ENCODE results near the gene GALR1.
A peak's percentile ranks its signal among the peaks of the same experiment; 100 is the strongest.
"Not testable (repeated sequence)": the region's sequence is repeated elsewhere in the genome, so short reads cannot be mapped to it uniquely, and the experiment has no call there.

Gene GALR1, protein sequence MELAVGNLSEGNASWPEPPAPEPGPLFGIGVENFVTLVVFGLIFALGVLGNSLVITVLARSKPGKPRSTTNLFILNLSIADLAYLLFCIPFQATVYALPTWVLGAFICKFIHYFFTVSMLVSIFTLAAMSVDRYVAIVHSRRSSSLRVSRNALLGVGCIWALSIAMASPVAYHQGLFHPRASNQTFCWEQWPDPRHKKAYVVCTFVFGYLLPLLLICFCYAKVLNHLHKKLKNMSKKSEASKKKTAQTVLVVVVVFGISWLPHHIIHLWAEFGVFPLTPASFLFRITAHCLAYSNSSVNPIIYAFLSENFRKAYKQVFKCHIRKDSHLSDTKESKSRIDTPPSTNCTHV
- total RNA-seq, result 0 reads per million in 2 donors

DNA sequence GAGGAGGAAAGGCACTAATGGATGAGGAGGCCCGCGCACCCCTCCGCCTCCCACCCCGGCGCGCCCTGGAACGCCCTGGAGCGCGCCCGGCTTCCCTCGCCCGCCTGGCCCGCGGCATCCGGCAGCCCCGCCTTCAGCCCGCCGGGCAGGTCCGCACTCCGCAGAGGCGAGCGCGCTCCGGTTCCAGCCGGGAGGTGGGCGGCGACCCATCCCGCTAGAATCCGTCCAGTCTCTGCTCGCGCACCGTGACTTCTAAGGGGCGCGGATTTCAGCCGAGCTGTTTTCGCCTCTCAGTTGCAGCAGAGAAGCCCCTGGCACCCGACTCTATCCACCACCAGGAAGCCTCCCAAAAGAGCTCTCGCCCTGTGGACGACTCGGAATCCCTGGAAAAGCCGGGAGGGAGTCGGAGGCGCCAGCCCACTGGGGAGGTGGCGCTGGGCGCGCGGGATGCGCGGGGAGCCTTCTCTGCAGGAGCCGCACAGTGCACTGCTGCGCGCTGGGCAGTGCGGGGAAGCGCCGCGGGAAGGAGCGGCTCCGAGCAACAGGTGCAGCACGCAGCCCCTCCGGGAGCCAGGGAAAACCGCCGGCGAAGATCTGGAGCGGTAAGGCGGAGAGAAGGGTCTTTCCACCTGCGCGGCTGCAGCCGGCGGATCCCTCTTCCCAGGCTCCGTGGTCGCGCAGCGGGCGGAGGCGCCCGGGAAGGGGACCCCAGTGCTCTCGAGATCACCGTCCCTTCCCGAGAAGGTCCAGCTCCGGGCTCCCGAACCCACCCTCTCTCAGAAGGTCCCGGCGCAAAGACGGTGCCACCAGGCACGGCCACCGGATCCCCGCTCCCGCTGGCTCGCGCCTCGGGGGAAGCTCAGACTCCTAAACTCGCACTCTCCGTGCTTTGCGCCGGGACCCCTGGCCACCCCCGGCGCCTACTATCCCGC is at the start of gene GALR1:
TSS of gene GALR1 (plus strand) at position 280 of the 932 bp plus-strand sequence. CDS start 701 bp downstream, outside the sequence.
- DNase-seq, result no peak

DNA sequence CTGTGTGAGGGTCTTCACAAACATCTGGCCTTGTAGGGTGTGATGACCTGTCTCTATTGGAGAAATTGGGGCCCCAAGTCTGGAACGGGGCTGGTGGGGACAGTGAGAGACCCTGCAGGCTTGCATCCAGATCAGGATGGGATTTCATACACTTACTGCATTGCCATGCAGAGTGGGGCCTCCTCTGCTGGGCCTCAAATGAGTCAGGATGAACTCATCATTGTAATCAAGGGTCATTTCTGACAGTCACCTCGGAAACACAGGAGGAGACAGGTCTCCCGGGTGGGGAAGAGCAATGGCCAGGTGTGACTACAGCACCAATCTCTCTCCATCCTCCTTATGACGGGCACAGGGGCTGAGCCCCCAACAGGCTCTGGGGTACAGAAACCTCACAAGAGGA is 48.1 kb upstream of the GALR1 start:
- DNase-seq, result no peak

DNA sequence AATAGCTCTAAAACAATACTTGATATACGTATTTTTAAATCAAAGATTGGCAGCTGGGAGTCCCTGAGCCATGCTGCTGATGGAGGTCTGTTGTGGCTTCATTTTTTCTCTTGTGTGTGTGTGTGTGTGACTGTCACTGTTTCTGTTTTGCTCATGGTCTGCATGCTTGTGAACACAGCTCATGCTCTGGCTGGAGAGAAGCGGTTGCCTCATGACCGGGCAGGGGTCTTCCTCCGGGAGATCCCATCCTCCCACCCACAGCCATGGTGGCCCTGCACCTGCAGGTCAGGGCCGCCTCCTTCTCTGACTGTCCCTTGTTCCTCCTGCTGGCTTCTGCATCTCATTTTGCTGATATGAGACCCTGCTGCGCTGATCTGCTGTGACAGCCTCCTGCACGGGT is 47.3 kb upstream of the GALR1 start:
- DNase-seq, result no peak

DNA sequence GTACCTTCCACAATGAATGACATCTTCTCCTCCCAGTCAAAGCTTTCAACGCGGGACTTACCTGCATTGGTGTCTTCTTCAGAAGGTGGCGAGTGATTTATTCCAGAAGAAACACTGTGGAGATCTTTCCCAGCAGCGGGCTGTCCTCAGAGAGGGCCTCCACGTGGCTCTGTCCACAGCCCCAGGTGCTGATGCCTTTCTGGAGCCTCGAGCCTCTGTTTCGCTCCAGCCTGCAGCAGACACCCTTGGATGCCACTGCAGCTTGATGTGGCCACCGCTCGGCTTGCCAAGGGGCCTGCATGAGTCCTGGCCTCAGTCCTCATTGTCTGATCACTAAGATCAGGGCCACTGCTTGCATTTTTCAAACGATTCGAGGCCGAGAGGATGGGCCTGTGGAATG is 46.6 kb upstream of the GALR1 start:
- no peak for DNase-seq

DNA sequence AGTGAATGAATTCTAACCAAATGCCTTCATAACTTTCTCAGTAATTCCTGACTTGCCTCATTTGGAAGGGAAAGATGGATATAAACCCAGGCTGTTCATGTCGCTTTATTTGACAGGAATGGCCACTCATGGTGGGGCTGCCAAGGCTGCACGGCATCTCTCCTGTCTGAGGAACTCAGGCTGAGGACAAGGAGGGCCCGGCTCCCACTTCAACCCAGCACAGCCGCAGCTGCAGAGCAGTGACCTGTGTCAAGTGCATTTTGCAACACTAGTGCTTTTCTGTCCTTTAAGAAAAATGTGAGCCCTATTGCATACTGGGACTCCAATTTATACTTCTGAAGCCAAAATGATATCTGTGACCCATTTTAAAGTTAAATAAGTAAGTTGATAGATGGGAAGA is 45.8 kb upstream of the GALR1 start:
- no peak for DNase-seq

DNA sequence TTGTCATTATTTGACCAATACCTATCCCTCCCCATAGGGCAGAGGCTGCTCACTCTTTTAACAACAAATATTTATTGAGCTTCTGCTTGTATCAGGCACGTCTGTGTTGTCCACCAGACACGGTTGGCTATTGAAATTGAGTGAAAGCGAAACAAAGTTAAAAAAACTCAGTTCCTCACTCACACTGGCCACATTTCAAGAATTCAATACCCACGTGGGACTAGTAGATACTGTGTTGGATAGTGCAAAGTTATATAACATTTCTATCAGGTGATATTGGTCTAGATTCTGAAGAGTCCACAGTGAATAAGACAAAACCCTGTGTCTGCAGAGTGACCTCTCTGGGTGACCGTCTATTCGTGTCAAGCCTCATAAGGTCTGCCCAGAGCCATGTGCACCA is 43.9 kb upstream of the GALR1 start:
- no peak for DNase-seq

DNA sequence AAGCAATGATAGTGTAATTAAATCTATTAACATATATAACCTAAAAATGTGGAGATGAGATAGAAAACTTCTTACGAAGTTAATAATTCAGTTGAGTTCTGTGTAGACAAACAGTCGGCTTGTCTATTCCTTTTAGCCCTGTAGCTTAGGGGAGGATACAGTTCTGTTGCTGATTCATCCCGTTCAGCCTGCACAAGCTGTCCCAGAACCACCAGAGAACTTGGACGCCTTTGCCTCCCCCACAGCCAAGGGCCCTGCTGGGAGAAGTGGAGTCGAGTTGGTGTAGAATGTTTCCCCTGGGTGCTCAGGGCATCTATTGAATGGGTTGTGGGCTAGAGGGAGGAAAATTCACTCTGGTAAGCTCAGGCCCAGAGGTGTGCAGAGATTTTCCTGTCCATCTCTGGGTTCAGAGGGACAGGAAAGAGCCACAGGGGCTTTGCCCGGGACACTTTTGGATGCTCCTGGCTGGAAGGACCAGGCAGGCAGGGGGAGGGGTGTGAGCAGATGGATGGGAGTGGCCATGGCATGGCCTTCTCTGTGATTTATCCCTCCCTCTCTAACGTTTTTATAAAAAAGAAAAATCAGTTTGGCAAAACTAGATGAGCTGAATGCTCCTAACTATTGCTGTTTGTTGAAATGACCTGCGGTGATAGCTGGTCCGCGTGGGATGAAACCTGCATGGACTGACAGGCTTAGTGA is 42.8 kb upstream of the GALR1 start:
- DNase-seq, result no peak

DNA sequence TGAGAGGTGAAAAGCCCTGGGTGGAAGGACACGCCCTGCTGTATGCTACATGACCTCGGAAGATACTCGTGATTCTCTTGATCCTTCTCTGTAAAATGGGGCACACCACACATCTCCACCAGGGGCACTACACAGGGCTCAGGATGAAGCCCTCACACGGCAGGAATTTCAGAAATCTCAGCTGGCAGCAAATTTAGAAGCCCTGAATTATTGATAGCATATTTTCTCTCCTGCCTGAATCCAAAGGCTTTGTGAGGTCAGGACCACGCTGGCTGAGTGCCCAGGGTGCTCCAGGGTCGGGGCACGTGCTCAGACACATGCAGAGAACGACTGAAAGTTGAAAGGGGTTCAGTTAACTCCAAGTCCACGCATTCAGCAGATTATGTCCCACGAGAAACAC is 42.1 kb upstream of the GALR1 start:
- peak; percentile 27 for DNase-seq

DNA sequence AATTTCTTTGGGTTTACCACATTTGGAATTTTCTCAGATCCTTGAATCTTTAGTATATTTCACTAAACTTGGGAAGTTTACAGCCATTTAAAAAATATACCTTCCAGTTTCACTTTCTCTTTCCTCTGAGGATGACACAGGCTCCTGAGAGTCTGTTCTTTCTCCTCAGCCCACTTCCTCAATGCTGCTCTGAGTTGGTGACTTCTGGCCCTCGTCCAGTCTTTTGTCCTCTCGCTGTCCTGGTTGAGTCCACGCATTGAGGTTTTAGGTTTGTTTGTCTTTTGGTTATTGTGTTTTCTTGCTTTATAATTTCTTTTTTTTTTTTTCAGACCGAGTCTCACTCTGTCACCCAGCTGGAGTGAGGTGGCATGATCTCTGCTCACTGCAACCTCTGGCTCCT is 40.7 kb upstream of the GALR1 start:
- no peak for DNase-seq

DNA sequence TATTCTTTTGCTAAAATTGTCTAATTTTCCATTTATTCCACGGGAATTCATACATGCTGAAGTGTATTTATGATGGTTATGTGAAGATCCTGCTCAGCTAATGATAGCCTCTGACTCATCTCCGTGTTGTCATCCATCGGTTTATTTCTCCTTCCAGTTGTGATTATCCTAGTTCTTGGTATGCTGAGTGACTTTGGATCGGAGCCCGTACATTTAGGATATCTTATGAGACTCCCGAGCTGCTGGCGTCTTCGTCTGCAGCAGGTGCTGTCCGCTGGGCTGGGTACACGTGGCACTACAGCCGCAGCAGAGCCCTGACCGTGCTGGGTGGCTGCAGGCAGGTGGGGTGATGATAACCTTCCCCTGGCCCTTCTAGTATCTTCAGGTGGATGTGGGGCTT is 40.1 kb upstream of the GALR1 start:
- no peak for DNase-seq

DNA sequence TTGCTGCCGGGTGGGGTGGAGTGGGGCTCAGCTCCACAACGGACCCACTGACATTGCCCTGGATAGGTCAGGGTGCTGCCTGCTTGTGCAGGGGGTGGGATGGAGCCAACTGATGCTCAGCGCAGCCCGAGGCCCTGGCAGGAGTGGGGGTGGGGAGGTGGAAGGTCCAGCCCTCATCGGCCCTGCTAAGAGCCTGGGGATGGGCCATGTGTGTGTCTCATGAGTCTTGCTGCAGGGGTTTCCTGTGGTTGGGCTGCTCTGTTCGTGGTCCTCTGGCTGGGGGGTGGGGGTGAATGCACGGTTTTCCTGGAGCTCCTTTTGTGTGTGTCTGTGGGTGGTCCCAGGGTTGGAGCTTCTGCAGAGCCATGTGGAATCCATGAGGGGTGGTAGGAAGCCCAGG is 39.4 kb upstream of the GALR1 start:
- no peak for DNase-seq

DNA sequence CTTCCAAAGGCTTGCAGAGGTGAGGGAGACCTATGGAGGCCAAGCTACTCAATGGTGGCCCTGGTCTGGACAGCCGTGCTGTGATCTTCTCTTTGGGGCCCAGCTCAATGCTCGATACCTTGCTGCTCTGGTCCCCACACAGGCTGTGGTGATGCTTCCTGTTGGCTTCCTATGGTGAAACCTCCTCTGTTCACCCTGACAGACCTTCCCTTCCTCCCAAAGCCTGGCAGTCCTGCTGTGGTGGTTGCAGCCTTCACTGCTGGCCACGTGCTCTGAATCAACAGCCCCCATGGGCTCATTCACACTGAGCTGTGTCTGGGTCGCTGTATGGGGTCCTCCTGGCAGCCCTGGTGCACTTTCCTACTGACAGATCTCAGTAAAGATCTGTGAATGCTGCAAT is 31.0 kb upstream of the GALR1 start:
- no peak for DNase-seq

DNA sequence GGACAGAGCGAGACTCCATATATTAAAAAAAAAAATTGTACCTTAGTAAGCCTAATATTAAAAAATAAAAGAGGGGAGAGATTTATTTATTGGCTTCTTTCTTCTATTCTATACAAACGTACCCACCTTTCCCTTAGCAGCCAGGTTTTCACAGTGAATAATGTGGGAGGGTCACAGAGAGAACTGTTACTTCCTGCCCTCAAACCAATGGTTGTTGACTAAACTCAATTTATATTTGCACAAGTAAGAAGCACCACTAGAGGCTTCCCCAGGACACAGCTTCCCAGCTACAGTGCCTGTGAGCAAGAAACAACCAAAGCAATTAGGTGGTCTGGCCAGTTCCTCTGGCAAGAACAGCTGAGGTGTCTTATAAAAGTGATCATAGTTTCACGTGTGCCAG is 28.9 kb upstream of the GALR1 start:
- DNase-seq, result no peak

DNA sequence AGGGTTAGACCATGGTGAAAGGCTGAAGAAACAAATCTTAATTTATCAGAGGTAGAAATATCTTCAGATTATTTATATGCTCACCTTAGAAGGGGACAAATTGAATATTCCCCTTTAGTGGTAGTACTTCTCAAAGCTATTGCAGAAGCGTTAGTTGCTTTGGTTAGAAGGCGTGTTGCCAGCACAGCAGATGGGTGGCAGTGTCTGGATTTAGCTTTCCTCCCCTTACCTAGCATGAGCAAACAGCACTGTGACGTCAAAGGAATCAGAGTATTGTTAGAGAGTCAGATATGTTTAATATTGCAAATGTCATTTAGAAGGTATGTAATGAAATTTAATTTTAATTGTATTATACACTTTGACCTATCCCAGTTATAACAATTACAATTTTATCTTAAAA is 27.2 kb upstream of the GALR1 start:
- no peak for DNase-seq

DNA sequence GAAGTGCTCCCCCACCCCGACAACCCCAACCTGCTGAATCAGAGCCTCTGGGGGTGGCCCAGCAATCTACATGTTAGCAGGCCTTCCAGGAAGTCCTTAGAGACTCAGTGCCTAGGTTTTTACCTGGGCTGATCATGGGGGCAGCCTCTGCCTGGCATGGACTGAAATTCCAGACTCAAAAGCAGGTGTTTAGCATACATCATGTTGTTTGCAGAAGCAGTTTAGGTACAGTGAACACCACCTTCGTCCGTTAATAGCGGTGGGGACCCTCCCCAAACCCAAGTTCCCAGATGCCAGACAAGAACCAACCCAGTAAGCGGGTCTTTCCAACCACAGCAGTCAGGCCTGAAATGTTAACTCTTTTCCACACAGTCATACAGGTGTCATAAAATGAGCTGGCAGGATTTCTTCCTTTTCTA is 26.4 kb upstream of the GALR1 start:
- no peak for DNase-seq

DNA sequence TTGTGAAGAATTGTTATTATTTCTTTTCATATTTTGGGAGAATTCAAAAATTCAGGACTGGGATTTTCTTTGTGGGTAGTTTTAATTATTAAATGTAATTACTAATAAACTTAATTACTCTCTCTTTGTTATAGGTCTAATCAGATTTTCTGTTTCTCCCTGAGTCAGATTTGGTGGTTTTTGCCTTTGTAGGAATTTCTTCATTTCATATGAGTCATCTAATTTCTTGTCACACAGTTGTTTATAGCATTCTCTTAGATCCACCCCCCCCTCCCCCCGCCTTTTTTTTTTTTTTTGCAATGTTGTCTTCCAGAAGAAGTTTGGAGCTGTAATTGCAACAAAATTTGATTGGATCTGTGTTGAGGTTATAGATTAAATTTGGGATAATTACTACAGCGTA is 26.0 kb upstream of the GALR1 start:
- no peak for DNase-seq

DNA sequence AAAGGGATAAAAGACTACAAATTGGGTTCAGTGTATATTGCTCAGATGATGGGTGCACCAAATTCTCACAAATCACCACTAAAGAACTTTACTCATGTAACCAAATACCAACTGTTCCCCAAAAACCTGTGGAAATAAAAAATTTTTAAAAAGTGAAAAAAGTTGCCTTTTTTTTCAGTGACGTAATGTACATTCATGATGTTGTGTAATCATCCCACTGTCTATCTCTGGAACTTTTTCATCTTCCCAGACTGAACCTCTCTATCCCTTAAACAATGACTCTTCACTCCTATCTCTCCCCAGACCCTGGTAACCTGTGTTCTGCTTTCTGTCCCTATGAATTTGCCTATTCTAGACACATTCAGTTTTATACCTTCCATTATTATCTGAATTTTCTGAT is 19.0 kb upstream of the GALR1 start:
- no peak for DNase-seq

DNA sequence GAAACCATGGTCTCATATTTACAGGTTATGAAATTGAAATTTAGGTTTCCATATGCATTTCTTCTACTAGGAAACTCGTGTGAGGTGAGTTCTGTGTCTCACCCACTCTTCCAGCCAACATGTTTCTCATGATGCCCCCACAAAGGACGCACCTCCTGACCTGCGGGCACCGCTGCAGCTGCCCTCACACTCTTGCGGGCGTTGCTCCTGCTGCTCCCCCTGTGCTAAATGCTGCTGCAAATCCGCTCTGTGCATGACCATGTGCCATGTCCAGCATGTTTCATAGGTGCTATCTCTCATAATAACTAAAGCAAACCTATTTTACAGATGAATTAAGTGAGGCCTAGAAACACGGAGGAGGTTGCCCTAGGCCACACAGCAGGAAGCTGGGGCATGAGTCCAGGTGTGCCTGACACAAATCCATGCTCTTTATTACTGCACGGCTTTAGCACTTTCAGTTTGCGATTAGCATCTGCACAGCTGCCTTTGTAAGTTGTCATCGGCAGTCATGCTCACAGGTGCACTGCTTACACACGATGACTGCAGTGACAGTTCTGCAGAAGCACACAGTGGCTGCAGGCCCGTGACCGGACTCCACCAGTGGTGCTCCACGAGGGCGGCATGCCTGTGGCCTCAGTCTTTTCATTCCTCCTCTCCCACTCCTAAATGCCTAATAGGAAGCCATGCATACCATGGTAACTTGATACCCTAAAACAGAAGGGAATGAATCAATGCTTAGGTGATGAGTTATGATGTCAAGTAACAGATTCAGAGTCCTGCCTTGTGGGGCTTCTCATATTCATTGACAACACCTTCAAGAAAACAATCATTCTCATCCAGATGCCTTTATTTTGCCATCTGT is 14.9 kb upstream of the GALR1 start:
- DNase-seq, result no peak

DNA sequence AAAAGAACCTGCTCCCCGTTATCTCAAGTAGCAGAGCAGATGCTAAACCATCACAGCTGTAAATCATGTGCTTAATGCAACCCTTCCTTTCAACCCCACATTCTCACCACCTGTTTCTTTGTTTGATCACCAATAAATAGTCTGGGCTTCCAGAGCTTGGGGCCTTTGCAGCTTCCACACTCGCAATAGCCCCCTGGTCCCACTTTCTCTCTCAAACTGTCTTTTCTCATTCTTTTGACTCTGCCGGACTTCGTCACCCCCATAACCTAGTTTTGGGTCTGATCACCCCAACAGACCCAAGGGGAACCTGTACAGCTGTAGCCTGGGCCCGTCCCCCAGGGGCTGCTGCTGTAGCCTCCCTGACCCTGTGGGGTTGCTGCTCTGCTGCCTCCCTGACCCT is 10.4 kb upstream of the GALR1 start:
- DNase-seq, result not testable (repeated sequence)

DNA sequence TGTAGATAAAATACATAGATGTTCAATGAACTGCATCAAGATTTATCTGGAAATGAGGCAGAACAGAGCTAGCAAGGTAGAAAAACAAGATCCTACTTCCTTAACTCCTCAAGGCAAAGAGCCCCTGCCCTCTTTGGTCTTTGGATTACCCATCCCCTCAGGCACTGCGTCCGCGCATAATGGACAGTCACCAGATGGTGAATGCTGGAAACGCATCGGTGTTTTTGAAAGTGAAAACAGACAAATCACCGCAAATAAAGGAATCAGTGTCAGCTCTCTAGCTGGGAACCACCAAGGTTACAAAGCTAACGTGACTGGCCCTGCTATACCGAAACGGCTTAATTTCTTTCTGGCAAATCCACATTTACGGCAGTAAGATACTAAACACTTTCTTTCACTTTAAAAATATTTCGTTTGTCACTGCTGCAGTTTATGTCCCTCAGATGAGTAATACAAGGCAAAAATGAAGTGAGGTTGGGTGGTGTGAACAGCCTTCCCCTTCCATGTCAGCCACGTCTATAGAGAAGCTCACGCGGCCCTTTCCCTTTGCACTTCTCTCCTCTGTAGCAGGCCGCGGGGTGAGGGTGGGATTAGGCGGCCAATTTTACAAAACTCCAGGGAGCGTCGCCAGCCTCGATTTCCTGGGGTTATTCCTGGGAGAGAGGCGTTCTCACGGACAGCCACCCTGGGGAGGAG is 627 bp upstream of the GALR1 start:
- DNase-seq, result no peak

DNA sequence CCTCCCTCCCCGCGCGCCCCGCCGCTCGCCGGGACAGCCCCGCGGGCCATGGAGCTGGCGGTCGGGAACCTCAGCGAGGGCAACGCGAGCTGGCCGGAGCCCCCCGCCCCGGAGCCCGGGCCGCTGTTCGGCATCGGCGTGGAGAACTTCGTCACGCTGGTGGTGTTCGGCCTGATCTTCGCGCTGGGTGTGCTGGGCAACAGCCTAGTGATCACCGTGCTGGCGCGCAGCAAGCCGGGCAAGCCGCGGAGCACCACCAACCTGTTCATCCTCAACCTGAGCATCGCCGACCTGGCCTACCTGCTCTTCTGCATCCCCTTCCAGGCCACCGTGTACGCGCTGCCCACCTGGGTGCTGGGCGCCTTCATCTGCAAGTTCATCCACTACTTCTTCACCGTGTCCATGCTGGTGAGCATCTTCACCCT is 865 bp downstream of the GALR1 start:
- DNase-seq, result no peak
